ENCODE data around the gene PGAP3. TPM values are rescaled to one million over a fixed set of nuclear protein-coding genes. Genes with fewer than 3 reads are reported as not detected.

Gene PGAP3
- total RNA-seq, 1 donor from 2014 or later = 11.2 TPM

DNA sequence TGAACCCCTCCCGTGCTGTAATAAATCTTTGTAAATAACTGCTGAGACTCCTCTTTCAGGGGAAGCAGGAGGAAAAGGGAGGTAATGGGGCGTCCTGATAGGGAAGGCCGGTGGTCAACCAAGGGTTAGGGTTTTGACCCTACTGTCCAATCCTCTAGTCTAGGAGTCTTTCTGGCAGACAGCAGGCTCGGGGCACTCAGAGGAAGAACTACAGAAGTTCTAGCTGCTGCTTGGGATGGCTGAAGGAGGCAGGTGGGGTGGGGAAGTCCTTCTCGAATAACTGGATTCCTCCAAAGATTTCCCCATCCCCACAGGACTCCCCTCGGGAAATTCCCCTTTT is 51.3 kb downstream of the PGAP3 start:
- Mint-ChIP-seq H3K27ac (ENCODE audit: unreplicated experiment) (no peak overlapping the region), H3K27me3 (ENCODE audit: unreplicated experiment) (peaks cover 9% of the 10 kb centered on the region), H3K9me3 (ENCODE audit: unreplicated experiment) (no peaks in the 10 kb centered on the region), H3K4me3 (ENCODE audit: unreplicated experiment) (peak overlapping the region; percentile 56), H3K4me1 (ENCODE audit: unreplicated experiment) (peaks cover 31% of the 10 kb centered on the region), H3K36me3 (ENCODE audit: low read depth, unreplicated experiment) (peaks cover 19% of the 10 kb centered on the region)
- no peak for DNase-seq (ENCODE audit: low spot score)
- TF ChIP-seq, protein P1, sequence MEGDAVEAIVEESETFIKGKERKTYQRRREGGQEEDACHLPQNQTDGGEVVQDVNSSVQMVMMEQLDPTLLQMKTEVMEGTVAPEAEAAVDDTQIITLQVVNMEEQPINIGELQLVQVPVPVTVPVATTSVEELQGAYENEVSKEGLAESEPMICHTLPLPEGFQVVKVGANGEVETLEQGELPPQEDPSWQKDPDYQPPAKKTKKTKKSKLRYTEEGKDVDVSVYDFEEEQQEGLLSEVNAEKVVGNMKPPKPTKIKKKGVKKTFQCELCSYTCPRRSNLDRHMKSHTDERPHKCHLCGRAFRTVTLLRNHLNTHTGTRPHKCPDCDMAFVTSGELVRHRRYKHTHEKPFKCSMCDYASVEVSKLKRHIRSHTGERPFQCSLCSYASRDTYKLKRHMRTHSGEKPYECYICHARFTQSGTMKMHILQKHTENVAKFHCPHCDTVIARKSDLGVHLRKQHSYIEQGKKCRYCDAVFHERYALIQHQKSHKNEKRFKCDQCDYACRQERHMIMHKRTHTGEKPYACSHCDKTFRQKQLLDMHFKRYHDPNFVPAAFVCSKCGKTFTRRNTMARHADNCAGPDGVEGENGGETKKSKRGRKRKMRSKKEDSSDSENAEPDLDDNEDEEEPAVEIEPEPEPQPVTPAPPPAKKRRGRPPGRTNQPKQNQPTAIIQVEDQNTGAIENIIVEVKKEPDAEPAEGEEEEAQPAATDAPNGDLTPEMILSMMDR (IDR thresholded peaks at IDR 0.05; ENCODE audit: unreplicated experiment) = no peak

DNA sequence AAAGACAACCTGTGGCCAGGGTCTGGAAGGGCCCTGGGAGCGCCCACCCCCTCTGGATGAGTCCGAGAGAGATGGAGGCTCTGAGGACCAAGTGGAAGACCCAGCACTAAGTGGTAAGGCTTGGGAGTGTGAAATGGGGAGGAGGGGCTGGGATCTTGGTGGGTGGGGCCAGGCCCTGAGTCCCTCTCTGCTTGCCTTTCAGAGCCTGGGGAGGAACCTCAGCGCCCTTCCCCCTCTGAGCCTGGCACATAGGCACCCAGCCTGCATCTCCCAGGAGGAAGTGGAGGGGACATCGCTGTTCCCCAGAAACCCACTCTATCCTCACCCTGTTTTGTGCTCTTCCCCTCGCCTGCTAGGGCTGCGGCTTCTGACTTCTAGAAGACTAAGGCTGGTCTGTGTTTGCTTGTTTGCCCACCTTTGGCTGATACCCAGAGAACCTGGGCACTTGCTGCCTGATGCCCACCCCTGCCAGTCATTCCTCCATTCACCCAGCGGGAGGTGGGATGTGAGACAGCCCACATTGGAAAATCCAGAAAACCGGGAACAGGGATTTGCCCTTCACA is 52.2 kb downstream of the PGAP3 start:
- H3K36me3 Mint-ChIP-seq (ENCODE audit: low read depth, unreplicated experiment) = peaks cover 19% of the 10 kb centered on the region
- H3K27me3 Mint-ChIP-seq (ENCODE audit: unreplicated experiment) = peaks cover 11% of the 10 kb centered on the region
- H3K9me3 Mint-ChIP-seq (ENCODE audit: unreplicated experiment) = no peaks in the 10 kb centered on the region
- DNase-seq (ENCODE audit: low spot score) = no peak
- TF ChIP-seq, protein P1 (IDR thresholded peaks at IDR 0.05; ENCODE audit: unreplicated experiment) = no peak
- H3K4me1 Mint-ChIP-seq (ENCODE audit: unreplicated experiment) = peaks cover 36% of the 10 kb centered on the region
- H3K27ac Mint-ChIP-seq (ENCODE audit: unreplicated experiment) = no peak overlapping the region
- no peak overlapping the region for H3K4me3 Mint-ChIP-seq (ENCODE audit: unreplicated experiment)

DNA sequence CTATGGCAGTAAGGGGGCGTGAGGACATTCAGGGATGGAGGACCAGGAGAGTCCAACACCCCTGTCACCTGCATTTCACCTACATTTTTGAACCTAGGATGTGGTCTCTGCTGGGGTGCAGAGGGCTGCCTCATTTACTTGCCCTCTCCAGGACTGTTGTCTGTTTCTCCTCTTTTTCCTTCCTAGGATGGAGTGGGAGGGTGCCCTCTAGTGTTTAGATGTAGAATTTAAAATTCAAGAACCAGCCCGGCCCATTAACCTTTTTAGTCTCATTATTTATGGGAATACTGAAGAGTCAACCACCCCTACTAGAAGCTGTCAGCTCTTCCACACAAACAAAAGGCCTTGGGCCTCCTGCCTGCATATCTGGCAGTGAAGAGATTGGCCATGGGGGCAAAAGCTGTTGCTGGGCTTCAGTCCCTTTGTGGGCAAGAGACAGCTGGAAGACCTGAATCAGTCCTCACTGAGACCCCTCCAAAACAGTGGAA is 53.4 kb downstream of the PGAP3 start:
- H3K4me1 Mint-ChIP-seq (ENCODE audit: unreplicated experiment) = peaks cover 30% of the 10 kb centered on the region
- H3K27ac Mint-ChIP-seq (ENCODE audit: unreplicated experiment) = no peak overlapping the region
- no peak overlapping the region for H3K4me3 Mint-ChIP-seq (ENCODE audit: unreplicated experiment)
- H3K27me3 Mint-ChIP-seq (ENCODE audit: unreplicated experiment) = peaks cover 14% of the 10 kb centered on the region
- H3K9me3 Mint-ChIP-seq (ENCODE audit: unreplicated experiment) = no peaks in the 10 kb centered on the region
- peaks cover 19% of the 10 kb centered on the region for H3K36me3 Mint-ChIP-seq (ENCODE audit: low read depth, unreplicated experiment)
- TF ChIP-seq, protein P1 (IDR thresholded peaks at IDR 0.05; ENCODE audit: unreplicated experiment) = peak; percentile 77
- DNase-seq (ENCODE audit: low spot score) = no peak

DNA sequence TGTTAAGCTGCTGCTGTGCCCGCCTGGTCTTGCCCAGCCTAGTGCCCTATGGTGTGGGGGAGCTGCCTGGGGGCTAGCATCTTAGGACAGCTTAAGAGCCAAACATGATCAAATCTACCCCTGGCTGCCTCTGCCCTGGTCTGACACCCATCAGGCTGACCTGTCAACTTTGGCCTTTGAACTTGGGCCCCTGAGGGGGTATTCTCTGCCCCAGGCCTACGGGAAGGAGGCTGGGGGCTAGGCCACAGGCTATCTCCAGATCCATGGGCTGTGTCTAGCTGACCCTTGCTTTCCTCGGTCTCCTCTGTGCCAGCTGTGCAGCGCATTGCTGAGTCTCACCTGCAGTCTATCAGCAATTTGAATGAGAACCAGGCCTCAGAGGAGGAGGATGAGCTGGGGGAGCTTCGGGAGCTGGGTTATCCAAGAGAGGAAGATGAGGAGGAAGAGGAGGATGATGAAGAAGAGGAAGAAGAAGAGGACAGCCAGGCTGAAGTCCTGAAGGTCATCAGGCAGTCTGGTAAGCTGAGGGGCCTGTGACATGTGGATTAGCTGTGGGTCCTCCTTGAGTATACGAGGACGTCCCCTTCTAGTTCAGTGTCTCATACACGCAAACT is 54.2 kb downstream of the PGAP3 start:
- Mint-ChIP-seq H3K36me3 (ENCODE audit: low read depth, unreplicated experiment) (peaks cover 12% of the 10 kb centered on the region), H3K4me1 (ENCODE audit: unreplicated experiment) (peaks cover 24% of the 10 kb centered on the region), H3K4me3 (ENCODE audit: unreplicated experiment) (no peak overlapping the region), H3K27me3 (ENCODE audit: unreplicated experiment) (peaks cover 12% of the 10 kb centered on the region), H3K27ac (ENCODE audit: unreplicated experiment) (no peak overlapping the region), H3K9me3 (ENCODE audit: unreplicated experiment) (no peaks in the 10 kb centered on the region)
- no peak for DNase-seq (ENCODE audit: low spot score)
- TF ChIP-seq, protein P1 (IDR thresholded peaks at IDR 0.05; ENCODE audit: unreplicated experiment) = no peak

DNA sequence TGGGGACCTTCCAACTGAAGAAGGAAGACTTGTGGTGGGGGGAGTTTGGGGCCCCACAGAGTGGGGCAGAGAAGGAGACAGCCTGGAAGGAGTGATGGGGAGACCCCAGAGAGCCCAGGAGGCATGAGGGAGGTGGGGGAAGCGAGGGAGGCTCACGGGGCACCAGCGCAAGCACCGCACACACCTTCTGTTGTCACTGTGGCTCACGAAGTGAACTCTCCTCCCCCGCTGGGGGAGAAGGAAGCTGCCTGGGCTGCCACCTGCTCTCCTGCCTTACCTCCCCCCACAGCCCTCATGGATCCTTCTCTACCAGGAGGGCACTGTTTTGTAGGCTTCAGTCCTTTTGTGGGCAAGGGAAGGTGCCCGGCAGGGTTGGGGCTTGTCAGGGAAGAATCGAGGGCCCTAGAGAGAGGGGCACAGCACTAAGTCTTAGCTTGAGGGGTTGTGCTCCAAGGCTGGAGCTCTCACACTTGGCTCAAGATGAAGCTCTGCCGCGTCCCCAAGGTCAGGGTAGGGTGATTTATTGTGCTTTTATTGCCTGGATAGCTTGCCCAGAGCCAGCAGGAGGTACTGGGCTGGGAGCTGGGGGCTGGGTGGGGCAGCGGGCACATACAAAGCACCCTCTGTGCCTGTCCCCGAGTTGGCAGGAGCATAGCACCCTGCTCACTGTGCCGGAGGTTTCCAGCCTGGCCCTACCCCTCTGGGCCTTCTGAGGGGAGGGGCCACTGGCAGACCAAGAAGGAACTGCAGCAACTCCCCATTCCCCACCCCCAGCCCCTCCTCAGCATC is 55.5 kb downstream of the PGAP3 start:
- Mint-ChIP-seq H3K27me3 (ENCODE audit: unreplicated experiment) (peaks cover 18% of the 10 kb centered on the region), H3K9me3 (ENCODE audit: unreplicated experiment) (no peaks in the 10 kb centered on the region), H3K4me3 (ENCODE audit: unreplicated experiment) (no peak overlapping the region), H3K4me1 (ENCODE audit: unreplicated experiment) (peaks cover 12% of the 10 kb centered on the region), H3K36me3 (ENCODE audit: low read depth, unreplicated experiment) (no peaks in the 10 kb centered on the region), H3K27ac (ENCODE audit: unreplicated experiment) (no peak overlapping the region)
- TF ChIP-seq, protein P1 (IDR thresholded peaks at IDR 0.05; ENCODE audit: unreplicated experiment) = no peak
- no peak for DNase-seq (ENCODE audit: low spot score)
